ENCODE measurements around the gene GART. TPM values are rescaled to one million over a fixed set of nuclear protein-coding genes. Genes with fewer than 3 reads are reported as not detected.

GART gene
- total and polyA plus RNA-seq, 2 donors (not counting 3 experiments of a cell fraction or from before 2014, with no cell fraction given) = 12.0 to 112 TPM

GRCh38 chr21:33522953-33523349, 19.0 kb downstream of the GART start:
- no peaks in the 10 kb centered on the region for H3K9me3 ChIP-seq (replicated peaks; ENCODE audit: control insufficient read depth, insufficient read depth, low read length)
- H3K36me3 ChIP-seq (ENCODE audit: control insufficient read depth in 2 of 2, extremely low read depth in 1 of 2, insufficient read depth in 2 of 2, low read length in 2 of 2) = peaks cover 6 to 15% of the 10 kb centered on the region in 2 experiments
- no peak overlapping the region for H2AFZ ChIP-seq (ENCODE audit: low read depth, low read length)
- no peak overlapping the region for H3K9ac ChIP-seq (replicated peaks; ENCODE audit: extremely low read depth, insufficient read depth, low read length)
- DNase-seq (ENCODE audit: low read depth, low spot score) (no peak), FAIRE-seq (peak; percentile 72)
- H3K79me2 ChIP-seq (ENCODE audit: control insufficient read depth, insufficient read depth, low read length) = no peaks in the 10 kb centered on the region
- no peak overlapping the region for H3K27ac ChIP-seq (ENCODE audit: insufficient read depth, low read depth, low read length)
- POLR2A ChIA-PET = no interaction called here
- no peak overlapping the region for H3K4me2 ChIP-seq (ENCODE audit: insufficient read depth, low read length)
- H4K20me1 ChIP-seq (replicated peaks; ENCODE audit: control insufficient read depth, extremely low read depth, insufficient read depth, low read length) = no peaks in the 10 kb centered on the region
- no peaks in the 10 kb centered on the region for H3K4me1 ChIP-seq (ENCODE audit: control insufficient read depth, extremely low read depth, insufficient read depth, low read length)
- H3K4me3 ChIP-seq (replicated peaks in 1 of 3; ENCODE audit: insufficient read depth in 1 of 3, low read depth in 1 of 3, low read length in 3 of 3) = no peak overlapping the region
- H3K27me3 ChIP-seq (ENCODE audit: control insufficient read depth in 2 of 2, insufficient read depth in 2 of 2, low read length in 2 of 2) = no peaks in the 10 kb centered on the region
- BruUV-seq (replicated peaks) = no TSS peak
- no peak for TF ChIP-seq MAX (IDR thresholded peaks at IDR 0.05; ENCODE audit: insufficient read depth, insufficient read length)
- no peak for TF ChIP-seq GATA2 (IDR thresholded peaks at IDR 0.05; ENCODE audit: insufficient read depth, insufficient read length, low read depth, low read length)
- no peak for TF ChIP-seq POLR2AphosphoS5 (IDR thresholded peaks at IDR 0.05; ENCODE audit: insufficient read depth, low read depth, low read length)
- no peak for TF ChIP-seq POLR2A (IDR thresholded peaks at IDR 0.05; ENCODE audit: low read depth, low read length)
- no peak for TF ChIP-seq EZH2 (IDR thresholded peaks at IDR 0.05; ENCODE audit: borderline replicate concordance, low read depth, low read length, severe bottlenecking)
- TF ChIP-seq MYC (IDR thresholded peaks at IDR 0.05; ENCODE audit: low read depth, low read length) = no peak
- TF ChIP-seq FOS (IDR thresholded peaks at IDR 0.05; ENCODE audit: borderline replicate concordance, insufficient read depth, low read length) = no peak
- CTCF ChIA-PET = interaction anchor here (0.8 kb wide), 1 partner anchor 11 kb away, joined by 3 read pairs; no protein-coding TSS in a partner anchor
- dilution Hi-C loops (cut with MboI; ENCODE audit: extremely low pct_ligation_motif_present, low sequenced_read_pairs) = no loop called here
- intact Hi-C loops (cut with micrococcal nuclease) = no loop called here
- H3K9me1 ChIP-seq (replicated peaks; ENCODE audit: control insufficient read depth, extremely low read depth, insufficient read depth, low read length) = no peaks in the 10 kb centered on the region

GRCh38 chr21:33522297-33522952, 19.5 kb downstream of the GART start:
- no peak for DNase-seq (ENCODE audit: low read depth, low spot score)
- no peaks in the 10 kb centered on the region for H3K9me3 ChIP-seq (replicated peaks; ENCODE audit: control insufficient read depth, insufficient read depth, low read length)
- intact Hi-C loops (cut with micrococcal nuclease) = no loop called here
- H3K27me3 ChIP-seq (ENCODE audit: control insufficient read depth in 2 of 2, insufficient read depth in 2 of 2, low read length in 2 of 2) = no peaks in the 10 kb centered on the region
- no peak overlapping the region for H3K4me2 ChIP-seq (ENCODE audit: insufficient read depth, low read length)
- ChIA-PET POLR2A (no interaction called here), CTCF (no interaction called here)
- H2AFZ ChIP-seq (ENCODE audit: low read depth, low read length) = no peak overlapping the region
- dilution Hi-C loops (cut with MboI; ENCODE audit: extremely low pct_ligation_motif_present, low sequenced_read_pairs) = no loop called here
- H3K27ac ChIP-seq (ENCODE audit: insufficient read depth, low read depth, low read length) = no peak overlapping the region
- H3K9ac ChIP-seq (replicated peaks; ENCODE audit: extremely low read depth, insufficient read depth, low read length) = no peak overlapping the region
- peaks cover 6 to 12% of the 10 kb centered on the region in 2 experiments for H3K36me3 ChIP-seq (ENCODE audit: control insufficient read depth in 2 of 2, extremely low read depth in 1 of 2, insufficient read depth in 2 of 2, low read length in 2 of 2)
- TF ChIP-seq GATA2 (IDR thresholded peaks at IDR 0.05; ENCODE audit: insufficient read depth, insufficient read length, low read depth, low read length) (no peak), CTCF (IDR thresholded peaks at IDR 0.05; ENCODE audit: extremely low read depth in 1 of 2, insufficient read depth in 1 of 2, low read depth in 1 of 2, low read length in 2 of 2) (no peak), EZH2 (IDR thresholded peaks at IDR 0.05; ENCODE audit: borderline replicate concordance, low read depth, low read length, severe bottlenecking) (no peak), POLR2AphosphoS5 (IDR thresholded peaks at IDR 0.05; ENCODE audit: insufficient read depth, low read depth, low read length) (no peak), JUN (IDR thresholded peaks at IDR 0.05; ENCODE audit: borderline replicate concordance, insufficient read depth, insufficient read length, low read depth) (no peak), MAX (IDR thresholded peaks at IDR 0.05; ENCODE audit: insufficient read depth, insufficient read length) (no peak), FOS (IDR thresholded peaks at IDR 0.05; ENCODE audit: borderline replicate concordance, insufficient read depth, low read length) (no peak), POLR2A (IDR thresholded peaks at IDR 0.05; ENCODE audit: low read depth, low read length) (no peak), MYC (IDR thresholded peaks at IDR 0.05; ENCODE audit: low read depth, low read length) (no peak)
- no TSS peak for BruUV-seq (replicated peaks)
- H3K79me2 ChIP-seq (ENCODE audit: control insufficient read depth, insufficient read depth, low read length) = no peaks in the 10 kb centered on the region
- H3K4me3 ChIP-seq (replicated peaks in 1 of 3; ENCODE audit: insufficient read depth in 1 of 3, low read depth in 1 of 3, low read length in 3 of 3) = no peak overlapping the region
- no peaks in the 10 kb centered on the region for H3K9me1 ChIP-seq (replicated peaks; ENCODE audit: control insufficient read depth, extremely low read depth, insufficient read depth, low read length)
- no peaks in the 10 kb centered on the region for H3K4me1 ChIP-seq (ENCODE audit: control insufficient read depth, extremely low read depth, insufficient read depth, low read length)
- no peak for FAIRE-seq
- H4K20me1 ChIP-seq (replicated peaks; ENCODE audit: control insufficient read depth, extremely low read depth, insufficient read depth, low read length) = no peaks in the 10 kb centered on the region

Measured in endothelial cell of umbilical vein (primary cell).